Measurements from ENCODE around the gene CELF2.

Gene CELF2

DNA sequence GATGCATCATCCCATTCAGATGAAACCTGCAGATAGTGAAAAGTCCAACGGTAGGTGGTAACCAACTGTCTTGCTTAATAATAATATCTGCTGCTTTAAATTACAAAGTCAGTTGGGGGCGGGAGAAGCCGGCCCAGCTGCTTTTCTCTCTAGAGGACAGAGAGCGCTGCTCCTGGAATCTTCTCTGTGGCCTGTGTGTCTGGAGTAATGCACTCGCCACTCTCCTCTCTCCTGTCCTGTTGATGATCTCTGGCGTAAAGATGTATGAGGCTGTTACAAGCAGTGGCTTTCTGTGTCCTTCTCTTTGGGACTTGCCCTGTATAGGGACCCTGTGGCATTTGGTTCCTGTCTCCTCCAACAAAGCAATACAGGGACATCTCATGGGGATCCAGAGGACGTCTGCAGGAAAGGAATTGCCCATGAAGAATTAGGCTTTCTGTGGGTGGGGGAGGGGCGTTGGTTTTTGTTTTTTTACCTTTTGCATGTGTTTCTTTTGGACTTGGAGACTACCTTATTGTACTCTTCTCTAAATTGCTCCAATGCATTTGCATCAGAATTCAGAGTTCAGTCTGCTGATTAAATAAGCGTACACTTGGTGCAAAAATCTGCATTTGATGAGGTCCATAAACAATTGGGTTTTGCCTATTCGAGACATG lies 231.6 kb downstream of the CELF2 start:
- TF ChIP-seq, protein P1, sequence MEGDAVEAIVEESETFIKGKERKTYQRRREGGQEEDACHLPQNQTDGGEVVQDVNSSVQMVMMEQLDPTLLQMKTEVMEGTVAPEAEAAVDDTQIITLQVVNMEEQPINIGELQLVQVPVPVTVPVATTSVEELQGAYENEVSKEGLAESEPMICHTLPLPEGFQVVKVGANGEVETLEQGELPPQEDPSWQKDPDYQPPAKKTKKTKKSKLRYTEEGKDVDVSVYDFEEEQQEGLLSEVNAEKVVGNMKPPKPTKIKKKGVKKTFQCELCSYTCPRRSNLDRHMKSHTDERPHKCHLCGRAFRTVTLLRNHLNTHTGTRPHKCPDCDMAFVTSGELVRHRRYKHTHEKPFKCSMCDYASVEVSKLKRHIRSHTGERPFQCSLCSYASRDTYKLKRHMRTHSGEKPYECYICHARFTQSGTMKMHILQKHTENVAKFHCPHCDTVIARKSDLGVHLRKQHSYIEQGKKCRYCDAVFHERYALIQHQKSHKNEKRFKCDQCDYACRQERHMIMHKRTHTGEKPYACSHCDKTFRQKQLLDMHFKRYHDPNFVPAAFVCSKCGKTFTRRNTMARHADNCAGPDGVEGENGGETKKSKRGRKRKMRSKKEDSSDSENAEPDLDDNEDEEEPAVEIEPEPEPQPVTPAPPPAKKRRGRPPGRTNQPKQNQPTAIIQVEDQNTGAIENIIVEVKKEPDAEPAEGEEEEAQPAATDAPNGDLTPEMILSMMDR (IDR thresholded peaks at IDR 0.05; ENCODE audit: insufficient read depth, missing control alignments), result no peak
- DNase-seq (ENCODE audit: insufficient read length, low spot score) (no peak), FAIRE-seq (no peak)

DNA sequence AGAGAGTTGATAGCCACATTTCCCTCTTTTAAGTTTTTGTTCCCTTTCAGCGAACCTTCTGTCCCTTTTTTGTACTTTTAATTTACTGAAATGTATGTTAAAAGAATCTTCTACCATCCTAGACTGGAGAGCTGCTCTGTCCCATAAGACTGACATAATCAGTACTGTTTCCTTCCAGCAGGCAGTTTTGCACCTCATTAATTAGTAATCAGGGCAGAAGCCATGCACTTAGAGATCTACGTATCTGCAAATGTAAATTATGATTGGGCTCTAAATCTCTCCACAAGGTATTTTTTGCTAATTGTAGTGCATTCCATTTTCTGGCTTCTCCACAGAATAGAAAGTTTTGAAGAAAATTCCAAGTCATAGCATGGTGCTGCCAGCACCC lies 232.1 kb downstream of the CELF2 start:
- DNase-seq (ENCODE audit: insufficient read length, low spot score), result no peak
- TF ChIP-seq, protein P1 (IDR thresholded peaks at IDR 0.05; ENCODE audit: insufficient read depth, missing control alignments), result no peak
- no peak for FAIRE-seq

DNA sequence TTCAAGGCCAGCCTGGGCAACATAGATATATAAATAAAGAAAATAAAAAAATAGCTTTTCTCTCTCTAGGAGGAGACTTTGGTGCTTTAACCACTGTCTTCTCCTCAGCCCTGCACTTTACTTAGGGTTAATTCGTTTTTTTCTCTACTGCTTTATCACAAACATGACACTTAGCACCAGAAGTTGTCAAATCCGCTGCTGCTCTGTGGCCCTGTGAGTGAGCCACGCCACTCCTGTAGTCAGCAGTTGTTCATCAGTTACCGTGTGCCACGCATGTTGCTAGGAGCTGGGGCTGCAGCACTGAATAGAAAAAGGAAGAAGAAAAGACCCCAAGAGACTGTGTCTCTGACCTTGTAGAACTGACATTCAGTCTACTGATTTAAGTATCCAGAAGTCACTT lies 232.6 kb downstream of the CELF2 start:
- TF ChIP-seq, protein P1 (IDR thresholded peaks at IDR 0.05; ENCODE audit: insufficient read depth, missing control alignments), result no peak
- FAIRE-seq (no peak), DNase-seq (ENCODE audit: insufficient read length, low spot score) (no peak)

DNA sequence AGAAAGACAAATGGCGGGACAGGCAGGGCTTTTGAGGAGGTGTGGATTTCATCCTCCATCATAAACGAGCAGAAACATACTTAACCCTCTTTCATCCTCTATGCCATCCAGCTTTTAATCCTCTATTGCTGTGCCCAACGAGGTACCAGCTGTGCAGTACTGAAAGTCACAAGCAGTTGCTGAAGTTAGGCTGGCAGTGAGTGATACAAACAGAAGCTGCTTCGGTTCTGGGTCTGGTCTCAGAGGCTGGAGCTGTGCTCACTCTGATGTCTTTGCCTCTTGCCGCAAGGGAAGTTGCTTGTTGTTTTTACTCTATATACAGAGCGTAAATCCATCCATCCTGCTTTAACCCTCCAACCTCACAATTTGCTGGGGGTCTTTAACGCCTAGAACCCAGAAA lies 235.2 kb downstream of the CELF2 start:
- no peak for DNase-seq (ENCODE audit: insufficient read length, low spot score)
- TF ChIP-seq, protein P1 (IDR thresholded peaks at IDR 0.05; ENCODE audit: insufficient read depth, missing control alignments), result no peak
- no peak for FAIRE-seq

DNA sequence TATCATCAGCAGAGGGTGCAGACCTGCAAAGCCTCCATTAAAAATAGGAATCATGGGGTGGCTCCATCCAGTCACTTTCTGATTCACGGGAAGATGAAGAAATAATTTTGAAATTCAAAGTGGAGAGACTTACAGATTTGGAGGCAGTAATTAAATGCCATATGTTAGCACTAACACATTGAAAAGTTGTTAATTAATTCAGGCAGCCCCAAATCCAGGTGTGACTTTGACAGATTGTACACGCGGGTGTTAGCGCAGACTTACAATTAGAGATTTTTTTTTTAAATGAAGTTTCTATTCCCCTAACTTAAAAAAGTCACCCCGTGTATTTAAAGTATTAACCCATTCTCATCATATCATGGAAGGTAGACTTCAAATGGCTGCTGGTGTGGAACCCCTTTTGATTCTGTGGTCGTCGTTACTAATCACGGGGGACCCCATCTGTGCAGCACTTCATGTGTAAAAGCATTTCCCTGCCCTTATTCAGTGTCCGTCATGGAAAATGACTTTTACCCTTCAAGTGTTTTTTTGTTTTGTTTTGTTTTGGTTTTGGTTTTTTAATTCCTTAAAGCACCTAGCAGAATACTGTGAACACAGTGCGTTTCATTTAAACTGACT lies 235.8 kb downstream of the CELF2 start:
- TF ChIP-seq, protein P1 (IDR thresholded peaks at IDR 0.05; ENCODE audit: insufficient read depth, missing control alignments), result no peak
- DNase-seq (ENCODE audit: insufficient read length, low spot score) (no peak), FAIRE-seq (no peak)

DNA sequence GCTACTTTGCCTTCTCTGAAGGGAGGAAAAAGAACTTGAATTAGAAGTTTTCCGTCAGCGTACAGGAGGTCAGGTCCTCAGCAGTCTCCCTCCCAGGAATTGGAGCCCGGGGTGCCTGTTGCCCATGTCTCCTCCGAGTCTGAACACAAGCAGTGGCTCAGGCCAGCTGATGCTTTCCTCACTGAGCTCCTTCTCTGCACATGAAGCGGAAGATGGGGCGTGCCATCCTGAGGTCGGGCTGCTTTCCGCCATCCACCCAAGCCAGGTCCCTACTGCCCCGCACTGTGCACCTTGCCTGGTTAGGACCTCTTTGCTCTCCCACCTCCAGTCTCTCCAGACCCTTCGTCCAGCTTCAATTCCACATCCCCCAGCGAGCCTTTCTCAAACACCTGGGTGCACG lies 237.5 kb downstream of the CELF2 start:
- TF ChIP-seq, protein P1 (IDR thresholded peaks at IDR 0.05; ENCODE audit: insufficient read depth, missing control alignments), result no peak
- FAIRE-seq (no peak), DNase-seq (ENCODE audit: insufficient read length, low spot score) (no peak)

DNA sequence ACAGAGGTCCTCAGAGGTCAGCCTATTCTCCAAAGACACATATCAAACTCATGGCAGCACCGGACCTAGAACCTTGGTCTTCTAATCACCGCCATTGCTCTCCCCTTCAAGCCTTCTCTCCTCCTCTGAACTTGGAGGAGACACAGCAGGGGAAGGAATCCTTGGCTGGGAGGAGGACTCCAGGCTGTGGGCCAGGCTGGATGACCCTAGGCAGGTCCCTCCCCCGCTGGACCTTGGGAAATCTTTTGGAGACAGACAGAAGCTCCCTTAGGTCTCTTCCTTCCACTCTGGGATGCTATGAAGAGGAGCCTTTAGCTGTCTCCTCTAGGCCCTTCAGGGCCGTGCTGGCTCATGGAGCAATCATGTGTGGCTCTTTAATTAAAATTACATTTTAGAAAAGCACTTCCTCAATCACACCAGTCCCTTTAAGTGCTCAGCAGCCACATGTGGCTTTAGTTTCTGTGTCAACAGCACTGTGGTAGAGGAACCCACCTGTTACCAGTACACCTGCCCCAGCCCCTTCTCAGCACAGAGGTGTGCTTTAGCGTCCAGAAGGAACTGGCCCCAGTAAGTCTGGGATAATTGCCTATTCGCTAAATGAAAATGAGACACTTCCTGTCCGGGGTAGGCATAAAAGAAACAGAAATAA lies 238.2 kb downstream of the CELF2 start:
- DNase-seq (ENCODE audit: insufficient read length, low spot score) (no peak), FAIRE-seq (no peak)
- TF ChIP-seq, protein P1 (IDR thresholded peaks at IDR 0.05; ENCODE audit: insufficient read depth, missing control alignments), result no peak
